ENCODE measurements around the gene DLST. TPM values are rescaled to one million over a fixed set of nuclear protein-coding genes. Genes with fewer than 3 reads are reported as not detected.

DLST gene
- total RNA-seq, 1 experiment from 2014 or later: 35.2 TPM

DNA sequence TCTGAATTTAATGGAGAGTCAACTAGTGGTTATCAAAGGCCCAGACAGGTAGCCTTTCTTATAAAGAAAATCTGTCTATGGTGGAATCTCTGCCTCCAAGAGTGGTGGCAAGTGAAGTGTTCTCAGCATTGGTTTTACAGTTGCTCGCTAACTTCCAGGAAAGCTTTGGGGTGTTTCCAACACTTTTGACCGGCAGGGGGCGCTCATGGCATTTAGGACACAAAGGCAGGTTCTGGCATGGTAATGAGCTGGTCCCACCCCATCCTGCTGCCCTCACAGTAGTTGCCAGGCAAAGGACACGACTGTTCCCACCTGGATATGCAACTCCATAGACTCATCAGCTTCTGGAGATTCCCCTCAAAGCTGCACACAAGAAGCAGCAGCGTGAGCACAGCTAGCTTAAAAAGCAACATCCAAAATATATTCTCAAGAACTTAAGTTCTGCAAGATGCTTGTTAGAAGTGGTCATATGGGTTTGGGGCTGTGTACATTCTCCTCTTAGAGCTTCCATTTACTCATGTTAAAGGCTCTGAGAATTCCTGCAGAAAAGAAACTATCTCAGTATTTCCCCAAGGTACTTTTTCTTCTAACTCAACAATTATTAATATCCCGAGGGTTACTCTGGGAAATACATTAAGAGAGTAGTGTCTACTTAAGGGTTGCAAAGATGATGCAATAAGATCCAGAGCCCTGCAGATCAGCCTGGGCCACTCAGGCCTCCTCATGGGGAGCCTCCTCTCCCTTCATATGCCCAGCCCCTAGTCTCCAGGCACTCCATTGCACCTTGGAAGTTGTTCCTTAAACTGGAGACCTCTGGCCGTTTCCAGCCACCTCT lies 20.6 kb upstream of the DLST start:
- DNase-seq (ENCODE audit: low spot score): peak; percentile 84

DNA sequence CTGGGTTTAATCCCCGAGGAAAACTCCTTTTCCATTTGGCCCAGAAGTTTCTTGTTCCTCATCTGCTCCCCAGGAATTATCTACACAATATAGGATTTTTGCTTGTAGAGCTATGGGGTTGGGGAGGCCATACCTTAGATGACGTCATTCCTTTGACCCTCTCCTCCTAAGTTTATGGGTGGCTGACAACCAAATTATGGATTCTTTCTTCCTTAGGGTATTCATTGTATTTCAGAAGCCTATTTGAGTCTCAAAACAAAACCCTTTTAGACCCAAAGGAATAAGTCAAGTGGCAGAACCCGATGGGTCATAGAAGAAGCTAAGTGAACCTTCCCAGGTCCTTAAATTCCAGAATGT lies 20.0 kb upstream of the DLST start:
- DNase-seq (ENCODE audit: low spot score): no peak

DNA sequence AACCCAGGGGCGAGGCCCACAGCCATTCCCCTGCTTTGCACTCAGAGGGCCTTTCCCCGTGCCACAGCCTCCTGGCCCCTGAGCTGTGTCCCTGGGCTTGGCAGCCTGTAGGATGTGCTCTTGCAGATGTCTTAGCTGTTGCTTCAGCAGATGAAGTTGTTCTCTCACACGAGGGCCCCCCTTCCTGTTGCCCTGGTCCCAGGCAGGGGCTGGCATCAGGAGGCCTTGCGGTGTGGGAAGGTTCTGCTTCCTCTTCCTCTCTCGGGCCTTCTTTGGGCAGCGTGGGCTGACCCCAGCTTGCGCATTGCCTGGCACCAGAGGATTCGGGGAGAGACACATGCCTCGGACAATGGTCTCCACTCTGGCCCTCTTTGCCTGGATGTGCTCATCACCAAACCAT lies 18.4 kb upstream of the DLST start:
- DNase-seq (ENCODE audit: low spot score): no peak

DNA sequence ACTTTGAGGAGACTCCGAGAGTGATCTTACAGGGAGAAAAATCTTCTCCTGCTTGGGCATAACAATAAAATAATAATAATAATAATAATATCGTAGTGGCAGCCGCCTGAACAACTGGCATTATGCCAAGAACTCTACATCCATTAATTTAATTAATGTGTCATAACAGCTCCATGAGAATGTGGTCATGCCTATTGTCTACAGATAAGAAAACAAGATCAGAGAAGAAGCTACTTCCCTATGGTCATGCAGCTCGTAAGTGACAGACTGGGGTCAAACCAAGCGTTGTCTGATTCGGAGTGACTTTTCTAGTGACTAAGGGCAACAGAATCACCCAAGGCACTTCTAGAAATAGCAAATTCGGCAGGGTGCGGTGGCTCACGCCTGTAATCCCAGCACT lies 17.5 kb upstream of the DLST start:
- DNase-seq (ENCODE audit: low spot score): no peak

DNA sequence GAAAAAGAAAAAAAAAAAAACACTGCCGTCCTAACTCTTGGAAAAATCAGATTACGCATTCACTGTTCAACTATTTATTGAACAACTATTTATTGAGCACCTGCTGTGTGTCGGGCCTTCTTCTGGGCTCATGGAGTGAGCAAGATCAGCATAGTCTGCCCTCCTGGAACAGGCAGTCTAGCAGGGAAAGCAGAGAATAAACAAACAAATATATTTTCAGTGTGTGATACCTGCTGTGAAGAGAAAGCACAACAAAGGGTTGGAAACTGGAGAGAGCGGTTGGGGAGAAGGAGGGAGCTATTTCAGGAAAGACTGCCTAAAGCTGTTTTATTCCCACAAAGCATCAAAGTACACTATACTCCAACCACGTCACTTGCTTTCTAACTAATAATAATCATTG lies 16.6 kb upstream of the DLST start:
- no peak for DNase-seq (ENCODE audit: low spot score)

DNA sequence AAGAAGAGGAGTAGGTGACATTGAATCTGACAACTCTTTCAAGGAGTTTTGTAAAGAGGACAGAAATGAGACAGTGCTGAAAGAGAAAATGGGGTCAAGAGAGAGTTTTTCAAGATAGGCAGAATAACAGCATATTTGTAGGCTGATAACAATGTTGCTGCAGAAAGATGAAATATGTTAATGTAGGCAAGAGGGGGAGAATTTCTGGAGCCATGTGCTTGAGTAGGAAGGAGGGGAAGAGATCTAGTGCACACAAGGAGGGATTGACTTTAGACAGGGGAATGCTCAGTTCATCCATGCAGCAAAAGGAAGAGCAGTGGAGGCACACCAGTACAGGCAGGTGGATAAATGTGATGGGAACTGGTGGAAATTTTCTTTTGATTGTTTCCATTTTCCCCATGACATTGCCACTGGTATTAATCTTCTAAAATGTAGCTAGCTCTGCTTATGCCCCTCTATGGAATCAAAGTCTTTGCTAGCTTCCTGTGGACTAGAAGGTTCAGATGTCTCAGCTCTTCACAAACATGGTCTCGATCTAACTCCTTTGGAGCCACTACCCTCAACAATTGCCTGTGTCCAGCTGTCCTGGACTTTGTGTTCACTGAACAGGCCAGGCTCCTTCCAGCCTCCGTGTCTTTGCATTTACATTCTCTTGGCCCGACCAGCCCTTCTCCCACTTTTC lies 14.9 kb upstream of the DLST start:
- DNase-seq (ENCODE audit: low spot score): no peak

DNA sequence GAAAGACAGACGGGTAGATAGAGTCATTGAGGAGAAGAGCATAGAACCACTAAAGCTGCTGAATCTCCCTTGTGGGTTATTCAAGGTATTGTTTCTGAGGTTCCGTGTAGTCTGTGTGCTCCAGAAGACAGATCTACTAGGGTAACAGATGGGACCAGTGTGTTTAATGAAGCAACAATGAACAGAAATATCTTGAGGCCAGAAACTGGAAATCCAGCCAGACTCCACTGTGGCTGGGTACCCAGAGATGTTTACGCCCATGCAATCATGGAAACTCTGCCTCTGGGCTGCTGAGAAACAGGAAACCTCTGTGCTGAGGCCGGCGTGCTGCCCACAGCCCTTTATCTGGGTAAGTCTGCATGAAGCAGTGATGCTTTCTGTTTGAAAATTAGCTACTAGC lies 14.0 kb upstream of the DLST start:
- DNase-seq (ENCODE audit: low spot score): no peak

DNA sequence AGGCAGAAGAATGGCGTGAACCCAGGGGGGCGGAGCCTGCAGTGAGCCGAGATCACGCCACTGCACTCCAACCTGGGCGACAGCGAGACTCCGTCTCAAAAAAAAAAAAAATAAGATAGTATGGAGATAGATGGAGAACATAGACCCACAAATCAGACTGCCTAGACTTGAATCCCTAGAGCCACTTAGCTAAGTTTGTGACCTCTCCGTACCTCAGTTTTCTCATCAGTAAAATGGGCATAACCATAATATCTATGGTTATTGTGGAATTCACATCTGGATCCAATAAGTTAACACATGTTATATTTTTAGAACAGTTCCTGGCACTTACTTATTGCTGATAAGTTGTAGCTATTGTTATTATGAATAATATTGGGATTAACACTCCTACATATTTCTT lies 13.0 kb upstream of the DLST start:
- no peak for DNase-seq (ENCODE audit: low spot score)

DNA sequence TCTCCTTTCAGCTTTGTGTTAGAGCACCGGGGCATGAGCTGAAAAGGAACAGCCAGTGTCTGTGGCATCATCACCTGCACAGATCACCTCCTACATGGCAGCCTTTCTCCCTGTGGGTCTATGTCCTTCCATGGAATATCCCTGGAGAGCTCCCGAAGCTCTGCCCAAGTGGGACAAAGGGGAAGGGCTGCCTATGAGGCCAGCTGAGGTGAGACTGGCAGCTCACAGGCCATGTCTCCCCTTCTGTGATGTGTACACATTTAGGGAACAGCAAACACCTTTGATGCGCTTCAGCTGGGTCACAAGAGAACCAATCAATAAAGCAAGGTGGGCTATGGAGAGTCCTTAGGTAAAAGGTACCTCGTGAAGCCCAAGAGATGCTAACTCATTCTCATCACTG lies 9.9 kb upstream of the DLST start:
- DNase-seq (ENCODE audit: low spot score): no peak

DNA sequence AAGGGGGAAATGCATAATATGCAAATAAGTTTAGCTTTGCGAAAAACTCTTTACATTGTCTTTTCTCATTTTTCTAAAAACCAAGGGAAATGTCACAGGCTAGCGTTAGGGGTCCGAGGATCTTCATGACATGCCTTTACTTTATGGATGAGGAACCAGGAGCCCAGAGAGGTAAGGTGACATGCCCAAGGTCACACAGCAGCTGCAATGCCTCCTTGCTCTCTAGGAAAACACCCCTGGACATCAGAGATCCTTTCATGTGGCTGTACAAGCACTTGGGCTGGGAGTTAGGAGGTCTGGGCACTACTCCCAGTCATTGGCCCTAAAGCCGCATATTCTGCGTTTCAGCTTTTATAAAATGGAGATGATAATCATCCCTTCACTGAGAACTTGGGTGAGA lies 6.5 kb upstream of the DLST start:
- DNase-seq (ENCODE audit: low spot score): no peak

DNA sequence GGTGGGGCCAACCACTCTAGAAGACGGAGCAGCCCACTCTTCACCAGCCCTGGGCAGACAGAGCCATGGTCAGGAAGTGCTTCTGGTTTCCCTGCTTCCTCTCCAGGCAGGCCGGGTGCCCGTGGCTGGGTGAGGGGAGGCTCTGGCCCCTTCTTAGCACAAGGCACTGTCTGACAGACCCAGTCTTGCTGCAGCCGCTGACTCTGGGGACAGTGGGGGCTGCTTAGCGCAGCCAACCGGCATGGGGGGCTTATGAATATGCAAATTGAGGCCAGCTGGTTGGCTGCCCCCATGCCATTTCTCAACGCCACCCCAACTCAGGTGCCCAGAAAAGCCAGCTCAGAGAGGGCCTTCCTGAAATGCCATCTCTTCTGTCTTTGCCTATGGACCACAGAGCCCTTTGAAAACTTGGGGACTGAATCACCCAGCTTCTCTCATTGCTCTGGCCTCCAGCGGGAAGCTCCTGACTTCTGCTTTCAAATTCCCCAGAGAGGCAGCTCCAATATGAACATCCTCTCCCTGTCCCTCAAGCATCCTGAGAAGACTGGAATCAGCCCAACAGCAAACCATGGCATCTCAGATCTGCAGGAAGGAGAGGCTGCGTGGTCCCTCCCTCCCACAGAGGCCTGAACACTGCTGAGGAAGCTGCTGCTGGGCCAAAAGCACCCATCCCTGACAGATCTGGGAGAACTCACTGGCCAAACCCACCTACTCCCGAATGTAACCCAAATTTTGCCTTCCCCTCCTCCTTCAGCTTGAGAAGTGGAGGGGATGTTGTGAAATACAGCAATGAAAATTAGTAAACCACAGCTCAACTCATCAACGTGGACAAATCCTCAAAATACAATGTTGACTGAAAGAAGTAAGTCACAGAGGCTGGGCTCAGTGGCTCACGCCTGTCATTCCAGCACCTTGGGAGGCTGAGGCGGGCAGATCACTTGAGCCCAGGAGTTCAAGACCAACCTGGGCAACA lies 5.5 kb upstream of the DLST start, which contains the start of gene PROX2:
TSS of gene PROX2 (minus strand) at position 205 of the 973 bp plus-strand sequence. CDS start 12,311 bp downstream, outside the sequence.
- no peak for DNase-seq (ENCODE audit: low spot score)

DNA sequence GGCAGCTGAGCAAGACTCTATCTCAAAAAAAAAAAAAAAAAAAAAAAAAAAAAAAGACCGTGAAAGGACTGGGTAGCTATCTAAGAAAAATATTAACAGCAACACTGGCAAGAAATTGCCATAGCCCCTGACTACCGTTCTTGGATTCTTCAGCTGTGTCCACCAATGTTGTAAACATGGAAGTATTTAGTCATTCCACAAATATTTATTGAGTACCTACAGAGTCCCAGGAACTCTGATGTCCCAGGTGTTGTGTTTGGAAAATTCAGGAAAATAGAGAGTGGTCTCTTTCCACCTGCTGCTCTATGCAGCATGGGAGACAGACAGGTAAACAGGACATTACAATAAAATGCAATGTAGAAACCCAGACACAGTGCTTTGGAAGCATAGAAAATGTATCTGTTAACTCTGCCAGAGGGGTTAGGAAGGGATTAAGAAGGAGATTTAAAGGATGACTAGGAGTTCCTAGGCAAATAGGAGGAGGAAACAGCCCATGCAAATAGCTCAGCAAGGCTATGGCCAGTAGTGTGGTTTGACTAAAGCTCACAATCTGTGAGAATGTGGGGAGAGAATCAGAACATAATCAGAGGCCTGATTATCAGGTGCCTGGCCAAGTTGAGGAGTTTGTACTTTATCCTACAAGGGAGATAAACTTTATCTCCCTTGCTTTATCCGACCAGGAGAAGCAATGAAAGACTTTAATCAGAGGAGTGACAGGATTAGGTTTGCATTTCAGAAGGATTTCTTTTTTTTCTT lies 2.1 kb upstream of the DLST start:
- no peak for DNase-seq (ENCODE audit: low spot score)

DNA sequence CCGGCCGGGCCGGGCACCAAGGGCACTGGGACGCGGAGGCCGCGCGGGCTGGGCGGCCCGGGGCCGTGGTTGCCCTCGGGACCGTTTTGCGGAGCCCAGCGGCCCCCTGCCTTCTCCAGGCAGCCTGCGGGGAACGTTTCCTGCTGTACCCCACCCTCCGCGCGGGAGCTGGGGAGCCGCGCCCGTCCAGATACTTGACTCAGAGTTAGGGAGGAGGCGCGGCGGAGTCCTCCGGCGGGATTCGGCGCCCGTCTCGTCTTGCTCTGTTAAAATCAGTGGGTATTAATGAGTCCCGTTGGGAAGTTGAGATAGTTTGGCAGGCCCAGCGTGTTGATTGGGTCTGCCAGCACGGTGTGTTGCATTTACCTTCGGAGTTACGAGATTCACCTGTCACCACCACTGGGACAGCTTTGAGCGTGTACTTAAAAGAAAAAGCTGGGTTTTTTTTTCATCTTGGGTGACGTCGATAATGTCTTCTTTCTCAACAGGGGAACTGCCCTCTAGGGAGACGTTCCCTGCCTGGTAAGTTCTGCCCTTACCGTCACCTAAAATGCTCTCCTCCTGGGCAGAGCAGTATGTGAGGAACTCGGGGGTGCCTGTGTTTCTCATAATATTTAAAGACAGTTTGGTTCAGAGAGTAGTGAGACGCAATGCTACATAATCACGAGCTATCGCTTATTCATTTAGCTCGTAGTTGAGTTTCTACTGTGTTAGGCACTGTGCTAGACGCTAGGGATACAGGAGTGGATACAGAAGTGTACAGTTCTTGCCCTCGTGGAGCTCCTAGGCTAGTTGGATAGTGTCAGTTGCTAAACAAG lies 596 bp downstream of the DLST start:
- peak; percentile 54 for DNase-seq (ENCODE audit: low spot score)

DNA sequence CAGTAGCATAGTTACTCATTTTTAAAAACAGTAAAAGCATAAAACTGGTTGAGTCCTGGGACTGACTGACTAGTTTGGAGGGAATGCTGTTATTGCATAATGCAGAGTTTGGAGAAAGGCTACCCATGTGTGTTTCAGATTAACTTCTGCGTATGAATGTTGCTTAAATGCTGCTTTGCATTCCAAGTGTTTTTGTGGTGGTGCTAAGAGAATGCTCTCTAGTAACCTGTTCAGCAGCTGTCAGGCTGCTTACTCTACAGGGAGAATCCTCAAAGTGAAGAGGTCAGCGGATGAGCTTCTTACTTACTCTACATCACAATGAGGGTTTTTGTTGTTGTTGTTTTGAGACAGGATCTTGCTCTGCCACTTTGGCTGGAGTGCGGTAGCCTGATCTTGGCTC lies 4.3 kb downstream of the DLST start:
- no peak for DNase-seq (ENCODE audit: low spot score)

DNA sequence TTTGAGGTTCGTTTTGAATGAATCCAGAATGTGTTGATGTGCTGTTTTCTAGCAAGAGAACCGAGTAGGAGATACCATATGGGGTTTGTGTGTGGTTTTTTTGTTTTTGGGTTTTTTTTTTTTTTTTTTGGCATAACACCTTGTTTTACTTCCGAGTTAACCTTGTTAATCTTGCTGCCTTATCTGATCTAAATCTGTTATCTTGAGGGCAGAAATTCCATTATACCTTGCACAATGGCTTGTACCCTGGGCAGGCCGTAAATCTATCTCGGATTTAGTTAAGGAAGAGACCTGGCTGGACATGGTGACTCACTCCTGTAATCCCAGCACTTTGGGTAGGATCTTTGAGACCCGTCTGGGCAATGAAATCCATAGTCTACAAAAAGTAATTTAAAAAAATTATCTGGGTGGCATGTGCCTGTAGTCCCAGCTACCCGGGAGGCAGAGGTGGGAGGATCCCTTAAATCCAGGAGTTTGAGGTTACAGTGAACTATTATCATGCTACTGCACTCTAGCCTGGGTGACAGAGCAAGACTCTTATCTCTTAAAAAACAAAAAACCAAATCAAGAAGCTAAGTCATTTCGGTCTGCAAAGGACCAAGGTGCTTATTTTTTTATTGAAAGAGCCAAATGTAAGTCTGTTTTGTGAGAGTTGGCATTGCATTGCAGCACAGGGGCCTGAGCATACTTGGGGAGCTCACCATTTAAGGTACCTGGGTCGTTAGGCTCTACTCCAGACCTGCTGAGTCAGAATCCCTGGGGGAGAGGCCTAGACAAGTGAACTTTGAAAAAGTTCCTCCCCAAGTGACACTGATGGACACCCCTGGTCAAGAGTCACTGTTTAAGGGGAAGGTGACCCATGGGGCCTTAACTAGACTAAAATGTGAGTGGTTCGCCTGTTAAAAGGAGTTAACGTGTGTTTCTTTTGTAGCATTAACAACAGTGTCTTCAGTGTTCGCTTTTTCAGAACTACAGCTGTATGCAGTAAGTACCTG lies 6.7 kb downstream of the DLST start:
- no peak for DNase-seq (ENCODE audit: low spot score)

DNA sequence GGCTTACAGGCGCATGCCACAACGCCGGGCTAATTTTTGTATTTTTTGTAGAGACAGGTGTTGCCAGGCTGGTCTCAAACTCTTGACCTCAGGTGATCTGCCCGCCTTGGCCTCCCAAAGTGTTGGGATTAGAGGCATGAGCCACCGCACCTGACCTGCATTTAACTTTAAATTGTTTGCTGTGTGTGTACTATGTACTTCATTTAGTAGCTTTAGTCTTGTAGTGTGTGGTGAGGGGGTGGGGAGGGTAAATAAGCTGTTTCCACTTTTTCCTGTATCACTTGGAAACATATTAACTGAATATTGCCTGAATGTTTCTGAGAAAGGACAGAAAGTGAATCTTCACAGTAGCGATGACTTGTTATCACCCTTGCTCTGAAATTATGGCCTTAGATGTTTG lies 8.5 kb downstream of the DLST start:
- DNase-seq (ENCODE audit: low spot score): no peak

DNA sequence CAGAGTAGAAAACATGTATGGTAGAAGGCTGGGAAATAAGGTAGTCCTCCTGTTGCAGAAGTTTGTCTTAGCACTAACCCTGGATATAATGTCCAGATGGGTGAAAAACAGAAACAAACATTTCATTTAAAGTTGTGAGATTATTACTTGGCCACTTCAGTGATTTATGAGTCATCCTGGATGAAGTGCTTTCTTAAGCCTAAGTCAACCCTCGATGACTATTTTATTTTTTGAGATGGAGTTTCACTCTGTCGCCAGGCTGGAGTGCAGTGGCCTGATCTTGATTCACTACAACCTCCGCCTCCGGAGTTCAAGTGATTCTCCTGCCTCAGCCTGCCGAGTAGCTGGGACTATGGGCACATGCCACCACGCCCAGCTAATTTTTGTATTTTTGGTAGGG lies 10.2 kb downstream of the DLST start:
- DNase-seq (ENCODE audit: low spot score): no peak

DNA sequence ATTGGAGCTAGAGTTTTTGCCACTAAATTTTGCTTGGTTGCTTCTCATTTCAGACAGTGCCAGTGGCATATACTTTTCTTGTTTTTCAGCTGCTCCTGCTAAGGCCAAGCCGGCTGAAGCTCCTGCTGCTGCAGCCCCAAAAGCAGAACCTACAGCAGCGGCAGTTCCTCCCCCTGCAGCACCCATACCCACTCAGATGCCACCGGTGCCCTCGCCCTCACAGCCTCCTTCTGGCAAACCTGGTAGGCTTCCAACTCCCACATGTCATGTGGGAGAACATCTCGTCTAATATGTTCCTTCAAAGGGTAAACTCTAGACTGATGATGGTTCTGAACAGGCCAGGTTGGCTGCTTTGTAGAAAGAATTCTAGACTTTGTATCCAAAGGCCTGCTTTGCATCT lies 11.0 kb downstream of the DLST start:
- DNase-seq (ENCODE audit: low spot score): no peak

DNA sequence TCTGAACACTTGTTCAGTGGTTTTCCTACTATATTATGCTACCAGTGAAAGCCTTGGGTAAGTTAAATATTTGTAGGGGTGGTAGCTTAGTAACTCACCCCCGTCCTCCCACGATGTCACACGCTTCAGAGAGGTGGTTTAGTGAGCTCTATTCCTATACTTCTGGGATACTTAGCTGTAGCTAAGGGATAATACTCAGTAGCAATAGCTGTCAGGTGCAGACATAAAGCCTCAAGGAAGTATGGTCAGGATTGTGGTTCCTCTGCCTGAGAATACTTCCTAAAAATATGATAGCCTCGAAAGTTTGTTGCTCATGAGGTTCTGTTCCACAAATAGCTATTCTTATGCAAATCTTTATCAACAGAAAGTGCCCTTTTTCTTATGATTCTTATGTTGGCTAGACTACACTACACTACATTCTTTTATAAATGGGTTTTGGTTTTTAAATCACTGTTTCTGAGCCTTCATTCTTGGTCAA lies 11.9 kb downstream of the DLST start:
- DNase-seq (ENCODE audit: low spot score): no peak

Measured in HT-29 (cell line).